Liver (tissue), 9 donors: Measurements from ENCODE around the gene LMF2. TPM values are rescaled to one million over a fixed set of nuclear protein-coding genes. Genes with fewer than 3 reads are reported as not detected.

Experiments used
- DNase-seq: peaks from one replicate; pipeline ENCODE4 v3.0.0-alpha.2; 2017; ENCODE audit warnings: low spot score
- H3K27ac ChIP-seq, 2 donors: one replicate each; pipeline ENCODE4 v1.7.0; 2013; ENCODE audit warnings: inconsistent platforms in 2 of 2, low read length in 2 of 2, control low read depth in 1 of 2, low read depth in 1 of 2, mild to moderate bottlenecking in 1 of 2
- H3K27me3 ChIP-seq, 4 donors: one replicate each; pipeline versions ENCODE4 v1.6.1 to v1.7.0; 2013; ENCODE audit warnings: low read length in 3 of 4, inconsistent platforms in 1 of 4, mild to moderate bottlenecking in 1 of 4, moderate library complexity in 1 of 4; ENCODE audit not compliant: control insufficient read depth in 4 of 4, insufficient read depth in 4 of 4
- H3K36me3 ChIP-seq, 4 donors: one replicate each; pipeline versions ENCODE4 v1.6.1 to v1.7.0; 2013; ENCODE audit warnings: low read length in 3 of 4, mild to moderate bottlenecking in 3 of 4, low read depth in 1 of 4, moderate library complexity in 1 of 4; ENCODE audit not compliant: control insufficient read depth in 4 of 4, insufficient read depth in 3 of 4
- H3K4me1 ChIP-seq, 4 donors: one replicate each; pipeline versions ENCODE4 v1.6.1 to v1.7.0; 2013; ENCODE audit warnings: low read length in 3 of 4, mild to moderate bottlenecking in 3 of 4, moderate library complexity in 1 of 4; ENCODE audit not compliant: control insufficient read depth in 4 of 4, insufficient read depth in 4 of 4
- H3K4me3 ChIP-seq, 3 donors: one replicate each; pipeline versions ENCODE4 v1.6.1 to v1.7.0; 2013; ENCODE audit warnings: low read length in 3 of 3, control low read depth in 1 of 3, low read depth in 1 of 3, mild to moderate bottlenecking in 1 of 3
- H3K9ac ChIP-seq, 2 donors: one replicate each; pipeline ENCODE4 v1.7.0; 2013; ENCODE audit warnings: low read length in 2 of 2, mild to moderate bottlenecking in 2 of 2, moderate library complexity in 2 of 2, control low read depth in 1 of 2, low read depth in 1 of 2
- H3K9me3 ChIP-seq, 4 donors: one replicate each; pipeline versions ENCODE4 v1.6.1 to v1.7.0; 2013; ENCODE audit warnings: low read length in 3 of 4; ENCODE audit not compliant: control insufficient read depth in 4 of 4
- CTCF ChIP-seq: fragments of 150-350 bp; IDR thresholded peaks from 2 replicates; pipeline ENCODE4 v1.5.1; 2017; ENCODE audit warnings: improper control_type of control experiment, low read depth, low read length; ENCODE audit not compliant: missing input control
- EGR1 ChIP-seq, 2 donors: IDR thresholded peaks; 2 replicates each; pipeline ENCODE4 v1.6.1; 2016 to 2018; ENCODE audit warnings: antibody characterized with exemption in 2 of 2, low read depth in 2 of 2
- FOXA1 ChIP-seq: IDR thresholded peaks from 2 replicates; pipeline ENCODE4 v1.6.1; 2016; ENCODE audit warnings: antibody characterized with exemption
- FOXA2 ChIP-seq: IDR thresholded peaks from 2 replicates; pipeline ENCODE4 v1.6.1; 2016; ENCODE audit warnings: antibody characterized with exemption
- GABPA ChIP-seq, 2 donors: IDR thresholded peaks in 1 of 2; conservative IDR thresholded peaks in 1 of 2; 2 replicates each; pipeline ENCODE4 v1.6.1; 2016; ENCODE audit warnings: antibody characterized with exemption in 2 of 2, mild to moderate bottlenecking in 1 of 2, moderate library complexity in 1 of 2
- HNF4A ChIP-seq, 2 donors: conservative IDR thresholded peaks; 2 replicates each; pipeline ENCODE4 v1.6.1; 2016; ENCODE audit warnings: antibody characterized with exemption in 2 of 2, mild to moderate bottlenecking in 2 of 2
- HNF4G ChIP-seq: IDR thresholded peaks from 2 replicates; pipeline ENCODE4 v1.6.1; 2016; ENCODE audit warnings: antibody characterized with exemption
- JUND ChIP-seq, 2 donors: IDR thresholded peaks; 2 replicates each; pipeline ENCODE4 v1.6.1; 2016; ENCODE audit warnings: antibody characterized with exemption in 2 of 2
- NR2F2 ChIP-seq: IDR thresholded peaks from 2 replicates; pipeline ENCODE4 v1.6.1; 2016; ENCODE audit warnings: antibody characterized with exemption
- REST ChIP-seq: IDR thresholded peaks from 2 replicates; pipeline ENCODE4 v1.6.1; 2016; ENCODE audit warnings: antibody characterized with exemption, mild to moderate bottlenecking
- RXRA ChIP-seq, 2 donors: IDR thresholded peaks; 2 replicates each; pipeline ENCODE4 v1.6.1; 2017 to 2018; ENCODE audit warnings: antibody characterized with exemption in 2 of 2, mild to moderate bottlenecking in 1 of 2
- SP1 ChIP-seq: IDR thresholded peaks from 2 replicates; pipeline ENCODE4 v1.6.1; 2018; ENCODE audit warnings: antibody characterized with exemption, mild to moderate bottlenecking
- TAF1 ChIP-seq: conservative IDR thresholded peaks from 2 replicates; pipeline ENCODE4 v1.6.1; 2016; ENCODE audit warnings: antibody characterized with exemption, mild to moderate bottlenecking
- YY1 ChIP-seq: IDR thresholded peaks from 2 replicates; pipeline ENCODE4 v1.6.1; 2016; ENCODE audit warnings: antibody characterized with exemption, mild to moderate bottlenecking
- WGBS: extraction: QIAGEN DNeasy Blood & Tissue Kit; methylation state at CpG from one replicate; pipeline ENCODE4 v1.1.7; 2013; 5-methylcytosine and 5-hydroxymethylcytosine counted together
- polyA plus RNA-seq, 2 donors: library from polyadenylated mRNA; stranded (reverse) in 1 of 2; unstranded in 1 of 2; fragments of 200-250 nt in 1 of 2; fragments of >200 nt in 1 of 2; fragmentation: Nextera tagmentation in 1 of 2; extraction: Ambion mirVana in 1 of 2; gene quantifications; one replicate each; pipeline versions ENCODE4 v1.2.1 to v1.2.3, GENCODE V29; 2013 to 2015
- total RNA-seq, 2 donors: library from RNA; depleted of rRNA; stranded (reverse); fragments of >200 nt; gene quantifications; one replicate each; pipeline ENCODE4 v1.2.3, GENCODE V29; 2014
- TF ChIP-seq, protein P1 (sequence below): IDR thresholded peaks from 2 replicates; pipeline ENCODE4 v1.6.1; 2016; ENCODE audit warnings: antibody characterized with exemption
- TF ChIP-seq, protein P2 (sequence below): IDR thresholded peaks from 2 replicates; pipeline ENCODE4 v1.6.1; 2016; ENCODE audit warnings: antibody characterized with exemption
- TF ChIP-seq, protein P3 (sequence below): IDR thresholded peaks from 2 replicates; pipeline ENCODE4 v1.6.1; 2016; ENCODE audit warnings: antibody characterized with exemption
- donor health status: healthy.
- donor health status: healthy.
- donor health status: healthy.
- donor health status: healthy.
- donor health status: healthy.

LMF2 gene
- total and polyA plus RNA-seq, 4 donors, result 16.7 to 35.6 (median 25.9) TPM

GRCh38 chr22:50556703-50557102 is 49.2 kb upstream of the LMF2 start:
- DNase-seq, result no peak
- TF ChIP-seq FOXA2, result no peak
- TF ChIP-seq REST, result no peak
- no peak for TF ChIP-seq TAF1
- no peak for TF ChIP-seq HNF4A (conservative IDR thresholded peaks at IDR 0.05)
- TF ChIP-seq, protein P1, sequence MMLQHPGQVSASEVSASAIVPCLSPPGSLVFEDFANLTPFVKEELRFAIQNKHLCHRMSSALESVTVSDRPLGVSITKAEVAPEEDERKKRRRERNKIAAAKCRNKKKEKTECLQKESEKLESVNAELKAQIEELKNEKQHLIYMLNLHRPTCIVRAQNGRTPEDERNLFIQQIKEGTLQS, result no peak
- no peak for TF ChIP-seq CTCF
- TF ChIP-seq JUND (IDR thresholded peaks at IDR 0.05), result no peak
- TF ChIP-seq EGR1 (IDR thresholded peaks at IDR 0.05; ENCODE audit: low read depth in 2 of 2), result no peak
- TF ChIP-seq, protein P2, sequence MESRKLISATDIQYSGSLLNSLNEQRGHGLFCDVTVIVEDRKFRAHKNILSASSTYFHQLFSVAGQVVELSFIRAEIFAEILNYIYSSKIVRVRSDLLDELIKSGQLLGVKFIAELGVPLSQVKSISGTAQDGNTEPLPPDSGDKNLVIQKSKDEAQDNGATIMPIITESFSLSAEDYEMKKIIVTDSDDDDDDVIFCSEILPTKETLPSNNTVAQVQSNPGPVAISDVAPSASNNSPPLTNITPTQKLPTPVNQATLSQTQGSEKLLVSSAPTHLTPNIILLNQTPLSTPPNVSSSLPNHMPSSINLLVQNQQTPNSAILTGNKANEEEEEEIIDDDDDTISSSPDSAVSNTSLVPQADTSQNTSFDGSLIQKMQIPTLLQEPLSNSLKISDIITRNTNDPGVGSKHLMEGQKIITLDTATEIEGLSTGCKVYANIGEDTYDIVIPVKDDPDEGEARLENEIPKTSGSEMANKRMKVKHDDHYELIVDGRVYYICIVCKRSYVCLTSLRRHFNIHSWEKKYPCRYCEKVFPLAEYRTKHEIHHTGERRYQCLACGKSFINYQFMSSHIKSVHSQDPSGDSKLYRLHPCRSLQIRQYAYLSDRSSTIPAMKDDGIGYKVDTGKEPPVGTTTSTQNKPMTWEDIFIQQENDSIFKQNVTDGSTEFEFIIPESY, result no peak
- TF ChIP-seq YY1, result no peak
- no peaks in the 10 kb centered on the region for H3K9me3 ChIP-seq
- WGBS, result 90% methylated on average over 5 of the region's 5 CpGs
- H3K27me3 ChIP-seq, result no peaks in the 10 kb centered on the region
- H3K27ac ChIP-seq, result no peak overlapping the region
- no peak overlapping the region for H3K4me3 ChIP-seq
- no peaks in the 10 kb centered on the region for H3K4me1 ChIP-seq
- H3K36me3 ChIP-seq, result no peaks in the 10 kb centered on the region
- no peak overlapping the region for H3K9ac ChIP-seq

GRCh38 chr22:50553310-50553709 is 45.8 kb upstream of the LMF2 start:
- H3K36me3 ChIP-seq, result no peaks in the 10 kb centered on the region
- H3K9ac ChIP-seq, result no peak overlapping the region
- DNase-seq, result no peak
- peaks cover 0 to 9% (median 7%) of the 10 kb centered on the region in 4 donors for H3K4me1 ChIP-seq
- no peaks in the 10 kb centered on the region for H3K9me3 ChIP-seq
- no peak overlapping the region for H3K4me3 ChIP-seq
- no peak overlapping the region for H3K27ac ChIP-seq
- 85% methylated on average over 8 of the region's 8 CpGs for WGBS
- no peaks in the 10 kb centered on the region for H3K27me3 ChIP-seq
- TF ChIP-seq, protein P2, result no peak
- TF ChIP-seq EGR1 (IDR thresholded peaks at IDR 0.05; ENCODE audit: low read depth in 2 of 2) (no peak), RXRA (IDR thresholded peaks at IDR 0.05) (no peak), HNF4A (conservative IDR thresholded peaks at IDR 0.05) (no peak), FOXA1 (no peak), TAF1 (no peak), GABPA (IDR thresholded peaks at IDR 0.05 in 1 of 2, conservative IDR thresholded peaks at IDR 0.05 in 1 of 2) (no peak), NR2F2 (no peak), REST (no peak), HNF4G (no peak), SP1 (no peak)
- TF ChIP-seq, protein P3, sequence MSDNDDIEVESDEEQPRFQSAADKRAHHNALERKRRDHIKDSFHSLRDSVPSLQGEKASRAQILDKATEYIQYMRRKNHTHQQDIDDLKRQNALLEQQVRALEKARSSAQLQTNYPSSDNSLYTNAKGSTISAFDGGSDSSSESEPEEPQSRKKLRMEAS, result no peak
- TF ChIP-seq, protein P1, result no peak
